Neutrophil (primary cell): Measurements from ENCODE around the gene TDRD7.

Experiments
- H3K27ac ChIP-seq: fragments of 200-600 bp; sonication (generic); 2 replicates; pipeline ENCODE4 v1.5.1; 2016; ENCODE audit warnings: mild to moderate bottlenecking, moderate library complexity
- H3K27me3 ChIP-seq: fragments of 200-600 bp; sonication (generic); 2 replicates; pipeline ENCODE4 v1.6.0; 2016; ENCODE audit warnings: mild to moderate bottlenecking
- H3K36me3 ChIP-seq: fragments of 200-600 bp; sonication (generic); 2 replicates; pipeline ENCODE4 v1.5.1; 2017
- H3K4me1 ChIP-seq, 2 experiments: fragments of 200-600 bp in 1 of 2; sonication (generic) in 1 of 2; 1 replicate in 1 of 2; 2 replicates in 1 of 2; pipeline versions ENCODE4 v1.5.1 to v1.6.1; 2013 to 2016; ENCODE audit warnings: low read depth in 1 of 2, low read length in 1 of 2, mild to moderate bottlenecking in 1 of 2, moderate library complexity in 1 of 2; ENCODE audit not compliant: control insufficient read depth in 1 of 2, insufficient read depth in 1 of 2
- H3K4me3 ChIP-seq, 2 experiments: fragments of 200-600 bp in 1 of 2; sonication (generic) in 1 of 2; 1 replicate in 1 of 2; 2 replicates in 1 of 2; pipeline ENCODE4 v1.5.1; 2013 to 2016; ENCODE audit warnings: low read depth in 1 of 2, low read length in 1 of 2, mild to moderate bottlenecking in 1 of 2, moderate library complexity in 1 of 2
- H3K9me3 ChIP-seq: fragments of 200-600 bp; sonication (generic); 2 replicates; pipeline ENCODE4 v1.5.1; 2016
- CTCF ChIP-seq: fragments of 200-600 bp; sonication (generic); IDR thresholded peaks from 2 replicates; pipeline ENCODE4 v1.5.1; 2016; ENCODE audit warnings: antibody characterized with exemption

TDRD7 gene

DNA sequence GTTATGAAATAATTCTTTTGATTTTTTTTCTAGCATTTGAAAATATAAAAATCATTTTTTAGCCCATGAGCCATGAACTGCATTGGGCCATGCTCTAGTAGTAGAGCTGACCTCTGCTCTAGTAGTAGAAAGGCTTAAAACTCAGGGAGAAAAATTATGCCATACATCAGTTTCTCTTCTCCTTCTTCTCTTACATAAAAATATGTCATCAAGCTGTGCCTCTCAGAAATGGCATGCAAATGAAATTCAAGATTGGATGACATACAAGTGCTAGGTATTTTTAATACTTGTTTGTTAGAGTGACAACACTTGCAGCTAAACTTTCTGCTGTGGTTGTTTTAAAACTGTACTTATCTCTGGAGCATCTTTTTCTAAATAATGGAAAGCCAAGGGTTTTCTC, 47.4 kb downstream of the TDRD7 start:
- H3K27ac ChIP-seq = no peak overlapping the region
- H3K4me1 ChIP-seq = no peaks in the 10 kb centered on the region
- no peaks in the 10 kb centered on the region for H3K9me3 ChIP-seq
- H3K27me3 ChIP-seq = no peaks in the 10 kb centered on the region
- no peak overlapping the region for H3K4me3 ChIP-seq
- TF ChIP-seq CTCF = no peak
- peaks cover 25% of the 10 kb centered on the region for H3K36me3 ChIP-seq

GRCh38 chr9:97462159-97462558, 50.3 kb downstream of the TDRD7 start:
- Histone ChIP-seq H3K27me3 (no peaks in the 10 kb centered on the region), H3K4me3 (no peak overlapping the region), H3K36me3 (peaks cover 54% of the 10 kb centered on the region), H3K4me1 (no peaks in the 10 kb centered on the region), H3K9me3 (no peaks in the 10 kb centered on the region), H3K27ac (no peak overlapping the region)
- no peak for TF ChIP-seq CTCF

- H3K27me3 ChIP-seq = no peaks in the 10 kb centered on the region
Observed at GRCh38 chr9:97462914-97463313, 51.0 kb downstream of the TDRD7 start.

DNA sequence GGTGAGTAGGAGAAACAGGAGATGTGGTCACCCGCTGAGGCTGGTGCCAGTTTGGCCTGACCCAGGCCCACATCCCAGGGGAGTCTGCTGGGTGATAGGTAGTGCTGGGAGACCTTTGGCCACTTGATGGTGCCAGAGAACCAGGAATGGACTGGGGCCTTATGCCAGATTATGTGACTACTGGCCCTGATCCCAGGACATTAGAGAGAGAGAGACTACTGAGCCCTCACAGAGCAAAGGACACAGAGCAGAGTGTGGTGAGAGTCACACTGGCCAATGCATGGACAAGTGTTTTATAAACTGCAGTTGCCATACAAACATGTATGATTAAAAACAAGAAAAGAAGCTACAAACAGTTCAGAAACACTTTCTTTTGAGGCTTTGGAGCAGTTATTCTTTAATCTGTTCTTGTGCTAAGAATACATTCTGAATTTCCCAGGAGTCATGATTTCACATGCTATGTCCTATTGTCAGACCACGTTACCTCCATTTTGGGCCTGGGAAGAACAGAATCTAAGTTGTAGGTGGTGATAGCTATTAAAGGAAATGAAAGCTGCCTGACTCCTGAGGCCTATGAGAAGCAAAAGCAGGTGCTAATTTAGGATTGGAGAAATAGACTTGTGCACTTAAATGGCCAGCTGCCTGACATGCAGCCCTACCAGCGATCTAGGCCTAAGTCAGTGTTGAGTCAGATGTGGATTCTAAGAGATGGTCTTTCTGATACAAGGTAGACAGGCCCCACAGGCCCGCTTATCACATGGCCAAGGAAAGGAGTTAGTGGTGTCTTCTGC, 57.0 kb downstream of the TDRD7 start:
- Histone ChIP-seq H3K4me3 (no peak overlapping the region), H3K4me1 (no peaks in the 10 kb centered on the region), H3K36me3 (peaks cover 91% of the 10 kb centered on the region), H3K9me3 (no peaks in the 10 kb centered on the region), H3K27me3 (no peaks in the 10 kb centered on the region), H3K27ac (no peak overlapping the region)
- no peak for TF ChIP-seq CTCF

More at GRCh38 chr9:97462914-97463313, 51.0 kb downstream of the TDRD7 start:
- no peaks in the 10 kb centered on the region for H3K4me1 ChIP-seq
- H3K36me3 ChIP-seq = peaks cover 60% of the 10 kb centered on the region
- TF ChIP-seq CTCF = no peak
- H3K9me3 ChIP-seq = no peaks in the 10 kb centered on the region
- no peak overlapping the region for H3K4me3 ChIP-seq
- no peak overlapping the region for H3K27ac ChIP-seq

- peaks cover 93% of the 10 kb centered on the region for H3K36me3 ChIP-seq
- H3K27ac ChIP-seq = no peak overlapping the region
- H3K9me3 ChIP-seq = no peaks in the 10 kb centered on the region
- H3K4me1 ChIP-seq = no peaks in the 10 kb centered on the region
- H3K4me3 ChIP-seq = no peak overlapping the region
- no peak for TF ChIP-seq CTCF
- no peaks in the 10 kb centered on the region for H3K27me3 ChIP-seq
Observed at GRCh38 chr9:97470076-97470475, 58.2 kb downstream of the TDRD7 start.
